Loucy (cell line): ENCODE results near the gene GRN.
"Not testable (repeated sequence)": the region's sequence is repeated elsewhere in the genome, so short reads cannot be mapped to it uniquely, and the experiment has no call there.

ENCODE experiments used
- EZH2phosphoT487 ChIP-seq: fragments of 200-600 bp; IDR thresholded peaks from 2 replicates; pipeline ENCODE4 v1.6.1; 2018; ENCODE audit warnings: antibody characterized with exemption, mild to moderate bottlenecking, moderate library complexity, borderline replicate concordance
- TF ChIP-seq, protein P1 (sequence below): fragments of 200-600 bp; sonication (generic); conservative IDR thresholded peaks from 2 replicates; pipeline ENCODE4 v1.5.1; 2014; ENCODE audit warnings: mild to moderate bottlenecking, antibody characterized with exemption, low read length

DNA sequence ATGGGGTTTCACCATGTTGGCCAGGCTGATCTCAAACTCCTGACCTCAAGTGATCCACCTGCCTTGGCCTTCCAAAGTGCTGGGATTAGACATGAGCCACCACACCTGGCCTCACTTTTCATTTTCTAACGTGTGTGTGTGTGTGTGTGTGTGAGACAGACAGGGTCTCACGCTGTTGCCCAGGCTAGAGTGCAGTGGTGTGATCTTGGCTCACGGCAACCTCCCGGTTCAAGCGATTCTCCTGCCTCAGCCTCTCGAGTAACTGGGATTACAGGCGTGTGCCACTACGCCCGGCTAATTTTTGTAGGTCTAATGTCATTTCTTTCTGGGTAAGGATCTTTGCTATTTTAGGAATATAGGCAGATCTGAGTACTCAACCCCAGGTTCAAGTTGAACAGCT, 49.0 kb downstream of the GRN start:
- TF ChIP-seq, protein P1, sequence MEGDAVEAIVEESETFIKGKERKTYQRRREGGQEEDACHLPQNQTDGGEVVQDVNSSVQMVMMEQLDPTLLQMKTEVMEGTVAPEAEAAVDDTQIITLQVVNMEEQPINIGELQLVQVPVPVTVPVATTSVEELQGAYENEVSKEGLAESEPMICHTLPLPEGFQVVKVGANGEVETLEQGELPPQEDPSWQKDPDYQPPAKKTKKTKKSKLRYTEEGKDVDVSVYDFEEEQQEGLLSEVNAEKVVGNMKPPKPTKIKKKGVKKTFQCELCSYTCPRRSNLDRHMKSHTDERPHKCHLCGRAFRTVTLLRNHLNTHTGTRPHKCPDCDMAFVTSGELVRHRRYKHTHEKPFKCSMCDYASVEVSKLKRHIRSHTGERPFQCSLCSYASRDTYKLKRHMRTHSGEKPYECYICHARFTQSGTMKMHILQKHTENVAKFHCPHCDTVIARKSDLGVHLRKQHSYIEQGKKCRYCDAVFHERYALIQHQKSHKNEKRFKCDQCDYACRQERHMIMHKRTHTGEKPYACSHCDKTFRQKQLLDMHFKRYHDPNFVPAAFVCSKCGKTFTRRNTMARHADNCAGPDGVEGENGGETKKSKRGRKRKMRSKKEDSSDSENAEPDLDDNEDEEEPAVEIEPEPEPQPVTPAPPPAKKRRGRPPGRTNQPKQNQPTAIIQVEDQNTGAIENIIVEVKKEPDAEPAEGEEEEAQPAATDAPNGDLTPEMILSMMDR: not testable (repeated sequence)
- not testable (repeated sequence) for TF ChIP-seq EZH2phosphoT487
